HCT116 (cell line): ENCODE data around the gene EMD. TPM values are rescaled to one million over a fixed set of nuclear protein-coding genes. Genes with fewer than 3 reads are reported as not detected.

Source experiments
- ATAC-seq: fragments of 200-7000 bp; cut with Tn5 transposase; 2 replicates; pipeline ENCODE4 v1.9.1; 2020; ENCODE audit warnings: mild to moderate bottlenecking, moderate library complexity
- BruUV-seq: library from RNA; stranded (reverse); fragments of 400-500 nt; replicated peaks from 2 replicates; lab custom pipeline; 2021; lab: Mats Ljungman, UMichigan
- CTCF ChIA-PET: fragments of 300-600 bp; sonication (Branson Sonifier 250); formaldehyde crosslinking; loops from one replicate; lab custom pipeline; 2021; ENCODE audit warnings: antibody characterized with exemption; lab: Charles Lee
- POLR2A ChIA-PET: fragments of 300-600, 350-600 bp; sonication (Branson Sonifier 250); formaldehyde crosslinking; loops from one replicate; lab custom pipeline; 2021; ENCODE audit warnings: antibody characterized with exemption; lab: Charles Lee
- RAD21 ChIA-PET, 2 experiments: fragments of 300-600 bp; sonication (Branson Sonifier 250); formaldehyde crosslinking; loops; one replicate each; lab custom pipeline; 2023; ENCODE audit warnings: low total read pairs in 2 of 2; ENCODE audit not compliant: uncharacterized antibody in 2 of 2, unreplicated experiment in 2 of 2, low non-redundant PET in 1 of 2; lab: Charles Lee
- DNase-seq: peaks from one replicate; pipeline ENCODE4 v3.0.0-alpha.2; 2010; ENCODE audit warnings: low read depth, low spot score
- H2AFZ ChIP-seq: fragments of 200-600 bp; shearing (Covaris generic), sonication (generic); 2 replicates; pipeline ENCODE4 v1.6.1; 2017; ENCODE audit warnings: low read depth, mixed run types, mixed read lengths, antibody characterized with exemption, low read length; ENCODE audit not compliant: poor library complexity, severe bottlenecking
- H3K27ac ChIP-seq: 2 replicates; pipeline ENCODE4 v1.5.1; 2012; ENCODE audit warnings: low read depth, low read length
- H3K27me3 ChIP-seq: fragments of 200-600 bp; sonication (generic); 2 replicates; pipeline ENCODE4 v1.6.1; 2016; ENCODE audit warnings: mixed run types, low read length, mixed read lengths; ENCODE audit not compliant: insufficient read depth
- H3K36me3 ChIP-seq, 2 experiments: fragments of 200-500 bp in 1 of 2; fragments of 200-600 bp in 1 of 2; sonication (Bioruptor generic) in 1 of 2; sonication (generic) in 1 of 2; 2 replicates each; pipeline versions ENCODE4 v1.5.1 to v1.6.1; 2014 to 2016; ENCODE audit warnings: low read length in 2 of 2, inconsistent platforms in 1 of 2, mixed read lengths in 1 of 2, mixed run types in 1 of 2; ENCODE audit not compliant: insufficient read depth in 2 of 2, control insufficient read depth in 1 of 2
- H3K4me1 ChIP-seq, 2 experiments: fragments of 200-600 bp in 1 of 2; sonication (generic) in 1 of 2; 2 replicates each; pipeline versions ENCODE4 v1.5.1 to v1.6.1; 2012 to 2017; ENCODE audit warnings: low read length in 2 of 2, inconsistent platforms in 1 of 2, mild to moderate bottlenecking in 1 of 2, mixed read lengths in 1 of 2, mixed run types in 1 of 2, moderate library complexity in 1 of 2; ENCODE audit not compliant: insufficient read depth in 2 of 2, control insufficient read depth in 1 of 2
- H3K4me2 ChIP-seq: fragments of 200-600 bp; sonication (generic); 2 replicates; pipeline ENCODE4 v1.6.1; 2017; ENCODE audit warnings: mixed run types, low read length, mixed read lengths
- H3K4me3 ChIP-seq, 2 experiments: fragments of 200-600 bp in 1 of 2; sonication (generic) in 1 of 2; replicated peaks in 1 of 2; 2 replicates each; pipeline ENCODE4 v1.5.1; 2011 to 2016; ENCODE audit warnings: low read length in 2 of 2, control low read depth in 1 of 2, low read depth in 1 of 2, mild to moderate bottlenecking in 1 of 2, mixed read lengths in 1 of 2, mixed run types in 1 of 2
- H3K79me2 ChIP-seq: fragments of 200-600 bp; sonication (generic); 2 replicates; pipeline ENCODE4 v1.6.1; 2017; ENCODE audit warnings: mild to moderate bottlenecking, mixed run types, low read length, moderate library complexity, mixed read lengths; ENCODE audit not compliant: insufficient read depth
- H3K9ac ChIP-seq: fragments of 200-600 bp; sonication (generic); 2 replicates; pipeline ENCODE4 v1.6.1; 2016; ENCODE audit warnings: low read length, mixed read lengths
- H3K9me2 ChIP-seq: fragments of 200-600 bp; sonication (generic), shearing (Covaris generic); 2 replicates; pipeline ENCODE4 v1.6.1; 2017; ENCODE audit warnings: mixed run types, mild to moderate bottlenecking, moderate library complexity; ENCODE audit not compliant: insufficient read depth
- H3K9me3 ChIP-seq, 2 experiments: fragments of 200-500 bp in 1 of 2; fragments of 200-600 bp in 1 of 2; sonication (Bioruptor generic) in 1 of 2; sonication (generic) in 1 of 2; 2 replicates each; pipeline ENCODE4 v1.6.1; 2014 to 2017; ENCODE audit warnings: low read length in 2 of 2, mixed read lengths in 2 of 2, inconsistent platforms in 1 of 2, low read depth in 1 of 2, mild to moderate bottlenecking in 1 of 2, mixed run types in 1 of 2, moderate library complexity in 1 of 2; ENCODE audit not compliant: control insufficient read depth in 1 of 2, insufficient read depth in 1 of 2
- H4K20me1 ChIP-seq: fragments of 200-600 bp; sonication (generic), shearing (Covaris generic); 2 replicates; pipeline ENCODE4 v1.6.1; 2017; ENCODE audit warnings: mixed run types, mild to moderate bottlenecking, moderate library complexity; ENCODE audit not compliant: insufficient read depth
- CBX3 ChIP-seq: IDR thresholded peaks from 2 replicates; pipeline ENCODE4 v1.6.1; 2012; ENCODE audit warnings: low read depth
- ELF1 ChIP-seq: IDR thresholded peaks from 2 replicates; pipeline ENCODE4 v1.6.1; 2012; ENCODE audit warnings: low read depth, borderline replicate concordance
- POLR2AphosphoS5 ChIP-seq: IDR thresholded peaks from 2 replicates; pipeline ENCODE4 v1.6.1; 2011; ENCODE audit warnings: mild to moderate bottlenecking, low read depth, low read length, moderate library complexity
- RAD21 ChIP-seq: IDR thresholded peaks from 2 replicates; pipeline ENCODE4 v1.6.1; 2012; ENCODE audit warnings: low read depth, mild to moderate bottlenecking
- REST ChIP-seq: IDR thresholded peaks from 2 replicates; pipeline ENCODE4 v1.6.1; 2012; ENCODE audit warnings: low read depth
- SP1 ChIP-seq: IDR thresholded peaks from 2 replicates; pipeline ENCODE4 v1.6.1; 2012; ENCODE audit warnings: low read depth
- SRF ChIP-seq: IDR thresholded peaks from 2 replicates; pipeline ENCODE4 v1.6.1; 2012; ENCODE audit warnings: low read depth
- TCF7L2 ChIP-seq: IDR thresholded peaks from 2 replicates; pipeline ENCODE4 v1.7.0; 2011; ENCODE audit warnings: borderline replicate concordance, inconsistent platforms; ENCODE audit not compliant: insufficient read depth, insufficient read length; ENCODE audit errors: extremely low read depth
- ZBTB33 ChIP-seq: IDR thresholded peaks from 2 replicates; pipeline ENCODE4 v1.6.1; 2011; ENCODE audit warnings: mild to moderate bottlenecking, low read length, moderate library complexity; ENCODE audit not compliant: insufficient replicate concordance; ENCODE audit errors: extremely low read depth
- ZFX ChIP-seq: fragments of 450-650 bp; IDR thresholded peaks from 2 replicates; pipeline ENCODE4 v1.6.1; 2017
- ZNF274 ChIP-seq: fragments of 200-500 bp; sonication (Bioruptor generic); IDR thresholded peaks from 2 replicates; pipeline ENCODE4 v1.6.1; 2014; ENCODE audit warnings: mild to moderate bottlenecking, low read depth, low read length, inconsistent platforms
- intact Hi-C: fragments of 100-400 bp; cut with micrococcal nuclease; formaldehyde crosslinking; loops from 2 replicates; pipeline ENCODE4 v1.10.0; 2022
- total RNA-seq: library from RNA; stranded (reverse); gene quantifications from one replicate; pipeline ENCODE4 v1.2.1, GENCODE V29; 2021; ENCODE audit not compliant: unreplicated experiment
- TF ChIP-seq, protein P1 (sequence below): IDR thresholded peaks from 2 replicates; pipeline ENCODE4 v1.6.1; 2012

EMD gene
- total RNA-seq, 1 experiment from 2014 or later, result 102 TPM

DNA sequence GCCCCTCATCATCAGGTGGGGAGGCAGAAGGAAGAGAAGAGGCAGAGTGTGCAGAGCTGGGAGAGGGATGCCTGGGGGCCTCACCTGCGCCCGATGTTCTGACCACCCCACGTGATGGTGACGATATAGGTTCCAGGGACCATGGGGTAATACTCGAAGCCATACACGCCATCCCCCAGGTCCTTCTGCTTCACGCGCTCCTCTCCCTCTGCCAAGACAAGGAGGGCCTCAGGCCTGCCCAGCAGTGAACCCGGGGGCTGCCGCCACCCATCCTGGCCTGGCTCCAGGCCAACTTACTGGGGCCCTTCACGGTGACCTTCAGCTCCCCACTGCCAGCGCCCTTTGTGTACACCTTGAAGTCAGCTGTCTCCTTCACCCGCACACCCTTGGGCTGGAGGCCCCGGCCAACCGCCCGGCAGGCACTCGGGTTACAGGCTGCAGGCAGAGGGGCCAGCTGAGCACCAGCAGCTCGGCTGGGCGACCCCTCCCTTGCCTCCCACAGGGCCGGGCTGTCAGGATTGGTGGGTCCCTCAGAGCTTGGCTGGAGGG is 14.0 kb upstream of the EMD start:
- H3K27me3 ChIP-seq, result no peaks in the 10 kb centered on the region
- no peaks in the 10 kb centered on the region for H3K9me2 ChIP-seq
- ATAC-seq, result no peak
- no peak overlapping the region for H3K27ac ChIP-seq
- no peaks in the 10 kb centered on the region for H3K9me3 ChIP-seq
- peaks cover 5 to 15% of the 10 kb centered on the region in 2 experiments for H3K4me1 ChIP-seq
- peaks cover 87% of the 10 kb centered on the region for H3K79me2 ChIP-seq
- H3K36me3 ChIP-seq, result peaks cover 9 to 41% of the 10 kb centered on the region in 2 experiments; a peak in 3 of 4 replicates
- no peak for DNase-seq
- H3K9ac ChIP-seq, result no peak overlapping the region
- CTCF ChIA-PET, result no interaction called here
- RAD21 ChIA-PET, result no interaction called here
- TF ChIP-seq, protein P1, sequence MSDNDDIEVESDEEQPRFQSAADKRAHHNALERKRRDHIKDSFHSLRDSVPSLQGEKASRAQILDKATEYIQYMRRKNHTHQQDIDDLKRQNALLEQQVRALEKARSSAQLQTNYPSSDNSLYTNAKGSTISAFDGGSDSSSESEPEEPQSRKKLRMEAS, result no peak
- TF ChIP-seq CBX3, result no peak
- no peak for TF ChIP-seq ZFX
- no peak for TF ChIP-seq SRF
- no peak for TF ChIP-seq RAD21
- no peak for TF ChIP-seq ELF1
- TF ChIP-seq POLR2AphosphoS5, result no peak
- no peak for TF ChIP-seq REST
- TF ChIP-seq TCF7L2, result no peak
- no peak for TF ChIP-seq ZNF274
- TF ChIP-seq SP1, result no peak
- no peak for TF ChIP-seq ZBTB33
- H3K4me2 ChIP-seq, result no peak overlapping the region
- intact Hi-C loops, result no loop called here
- POLR2A ChIA-PET, result no interaction called here
- H3K4me3 ChIP-seq, result no peak overlapping the region
- no peak overlapping the region for H2AFZ ChIP-seq
- 0 out of 2 replicates have a peak, but pooled peaks cover 2% of the 10 kb centered on the region for H4K20me1 ChIP-seq
- no TSS peak for BruUV-seq
